Activated gamma-delta T cell (primary cell): ENCODE measurements around the gene CCDC93.

Experiments
- DNase-seq: peaks from one replicate; lab custom pipeline; 2025; lab: John Stamatoyannopoulos, UW

CCDC93 gene

DNA sequence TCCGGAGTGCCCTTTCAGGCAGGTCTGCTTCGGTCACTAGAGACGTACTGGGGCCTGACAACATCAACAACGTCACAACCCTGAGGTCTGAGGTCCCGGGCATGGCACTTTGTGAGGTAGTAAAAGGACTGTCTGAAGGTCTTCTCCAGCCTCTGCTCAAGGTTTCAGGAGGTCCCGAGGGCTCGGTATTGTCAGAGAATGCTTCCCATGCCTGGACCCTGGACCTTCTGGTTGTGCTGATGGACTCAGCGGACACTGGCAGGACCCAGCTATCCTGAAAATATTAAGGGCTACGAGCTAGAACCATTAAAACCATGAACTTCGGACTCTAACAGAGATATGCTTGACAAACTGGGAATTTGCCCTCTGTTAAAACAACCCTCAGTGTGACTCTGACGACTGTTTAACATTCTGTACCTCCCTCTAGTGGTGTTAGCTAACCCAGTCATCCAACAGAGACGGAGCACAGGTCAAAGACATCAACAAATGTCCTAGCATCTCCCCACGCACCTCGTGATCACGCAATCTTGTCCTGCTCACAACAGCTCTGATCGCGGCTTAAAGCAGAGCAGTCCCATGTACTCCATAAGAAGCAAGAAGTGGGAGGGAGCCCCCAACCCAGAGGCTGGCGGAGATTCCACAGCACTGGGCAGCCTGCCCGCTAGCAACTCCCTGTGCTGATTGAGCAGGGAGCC, 96.5 kb downstream of the CCDC93 start:
- no peak for DNase-seq

GRCh38 chr2:117902933-117903332, 110.9 kb downstream of the CCDC93 start:
- DNase-seq, result no peak

DNA sequence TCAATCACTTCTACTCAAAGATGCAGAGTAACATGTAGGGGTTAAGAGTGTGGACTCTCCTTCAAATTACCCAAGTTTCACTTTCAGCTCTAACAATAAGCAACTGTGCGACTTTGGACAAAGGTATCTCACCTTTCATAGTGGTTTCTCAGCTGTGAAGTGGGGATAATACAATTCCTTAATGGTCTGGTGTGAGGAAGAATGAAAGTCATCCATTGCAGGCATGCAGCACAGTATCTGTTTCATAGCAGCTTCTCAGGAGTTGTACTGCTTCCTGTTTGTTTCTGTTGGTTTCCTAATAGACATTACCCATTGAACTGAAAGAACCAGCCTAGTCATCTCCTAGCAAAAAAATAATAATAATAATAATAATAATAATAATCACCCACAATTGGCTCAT, 125.0 kb downstream of the CCDC93 start:
- no peak for DNase-seq

DNA sequence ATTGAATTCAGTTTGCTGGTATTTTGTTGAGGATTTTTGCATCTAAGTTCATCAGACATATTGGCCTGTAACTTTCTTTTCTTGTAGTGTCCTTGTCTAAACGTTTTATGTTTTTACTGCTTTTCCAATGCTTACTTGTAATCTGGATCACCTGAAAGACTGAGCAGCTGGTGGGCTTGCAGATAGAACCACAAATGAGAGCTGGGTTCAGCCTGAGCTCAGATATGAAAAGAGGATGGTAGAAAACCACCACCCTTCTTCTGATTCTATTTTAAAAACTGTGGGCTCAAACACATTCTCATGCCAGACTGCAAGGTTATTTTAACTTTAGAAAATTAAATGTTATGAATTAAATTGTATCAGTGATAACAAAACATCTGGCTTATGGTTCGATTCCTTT, 128.6 kb downstream of the CCDC93 start:
- DNase-seq, result no peak

GRCh38 chr2:117879003-117879402, 134.9 kb downstream of the CCDC93 start:
- no peak for DNase-seq

DNA sequence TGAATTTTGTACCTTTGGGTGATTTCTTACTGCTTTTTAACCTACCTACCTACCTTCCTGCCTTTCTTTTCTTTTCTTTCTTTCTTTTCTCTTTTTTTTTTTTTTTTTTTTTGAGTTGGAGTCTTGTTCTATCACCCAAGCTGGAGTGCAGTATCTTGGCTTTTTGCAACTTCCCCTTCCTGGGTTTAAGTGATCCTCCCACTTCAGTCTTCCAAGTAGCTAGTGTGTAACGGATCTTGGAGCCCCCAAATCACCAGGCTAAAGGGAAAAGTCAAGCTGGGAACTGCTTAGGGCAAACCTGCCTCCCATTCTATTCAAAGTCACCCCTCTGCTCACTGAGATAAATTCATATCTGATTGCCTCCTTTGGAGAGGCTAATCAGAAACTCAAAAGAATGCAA, 138.1 kb downstream of the CCDC93 start:
- no peak for DNase-seq
